K562 (cell line): ENCODE results near the gene BZW1. TPM values are rescaled to one million over a fixed set of nuclear protein-coding genes. Genes with fewer than 3 reads are reported as not detected.

Experiments used
- ATAC-seq: fragments of 200-7000 bp; cut with Tn5 transposase; 3 replicates; pipeline ENCODE4 v1.9.1; 2020; ENCODE audit warnings: moderate library complexity
- BruUV-seq: library from RNA; stranded (reverse); fragments of 400-500 nt; replicated peaks from 2 replicates; lab custom pipeline; 2021; lab: Mats Ljungman, UMichigan
- CTCF ChIA-PET: fragments of 300-600 bp; formaldehyde crosslinking; extraction: SDS; loops from one replicate; lab custom pipeline; 2021; ENCODE audit warnings: low intra/inter-chr PET ratio; lab: Yijun Ruan, JAX
- POLR2A ChIA-PET: fragments of 300-600, 350-650 bp; sonication (Branson Sonifier 250); formaldehyde crosslinking; extraction: SDS; loops from one replicate; lab custom pipeline; 2021; ENCODE audit warnings: antibody characterized with exemption, inconsistent platforms; lab: Yijun Ruan, JAX
- DNase-seq, 4 experiments: peaks; one replicate each; pipeline versions ENCODE4 v3.0.0 to v3.0.0-alpha.2; 2011 to 2018; ENCODE audit warnings: low spot score in 3 of 4, mixed read lengths in 3 of 4; ENCODE audit errors: extremely low read depth in 1 of 4
- FAIRE-seq: peaks from 2 replicates; lab custom pipeline; 2011; peaks lifted over from hg19 to GRCh38; lab: Jason Lieb, UNC
- H2AFZ ChIP-seq: 2 replicates; pipeline ENCODE4 v1.6.0; 2011; ENCODE audit warnings: low read depth, low read length, control low read depth, inconsistent platforms
- H3K27ac ChIP-seq: fragments of 200-600 bp; 3 replicates; pipeline ENCODE4 v1.8.0; 2011; ENCODE audit warnings: low read depth, mild to moderate bottlenecking, control low read depth, inconsistent platforms, low read length, moderate library complexity, mixed read lengths; ENCODE audit errors: extremely low read depth
- H3K27me3 ChIP-seq, 2 experiments: fragments of 300-600 bp in 1 of 2; 2 replicates in 1 of 2; 3 replicates in 1 of 2; pipeline versions ENCODE4 v1.6.0 to v1.8.0; 2011; ENCODE audit warnings: inconsistent platforms in 2 of 2, low read length in 2 of 2, mild to moderate bottlenecking in 1 of 2, mixed read lengths in 1 of 2, moderate library complexity in 1 of 2; ENCODE audit not compliant: control insufficient read depth in 2 of 2, insufficient read depth in 2 of 2
- H3K36me3 ChIP-seq: fragments of 300-600 bp; 3 replicates; pipeline ENCODE4 v1.8.0; 2011; ENCODE audit warnings: mild to moderate bottlenecking, low read length, inconsistent platforms; ENCODE audit not compliant: control insufficient read depth, insufficient read depth
- H3K4me1 ChIP-seq, 2 experiments: fragments of 200-600 bp in 1 of 2; replicated peaks in 1 of 2; 2 replicates in 1 of 2; 3 replicates in 1 of 2; pipeline versions ENCODE4 v1.5.1 to v1.8.0; 2011; ENCODE audit warnings: inconsistent platforms in 2 of 2, low read length in 2 of 2, mild to moderate bottlenecking in 1 of 2, mixed read lengths in 1 of 2, moderate library complexity in 1 of 2; ENCODE audit not compliant: control insufficient read depth in 2 of 2, insufficient read depth in 2 of 2
- H3K4me2 ChIP-seq: 2 replicates; pipeline ENCODE4 v1.6.1; 2011; ENCODE audit warnings: low read length, control low read depth, inconsistent platforms, mixed read lengths; ENCODE audit not compliant: insufficient read depth
- H3K4me3 ChIP-seq: fragments of 200-600 bp; sonication (generic), shearing (Covaris generic); 2 replicates; pipeline ENCODE4 v1.5.1; 2016; ENCODE audit warnings: control low read depth, inconsistent platforms
- H3K79me2 ChIP-seq: fragments of 200-600 bp; 3 replicates; pipeline ENCODE4 v1.8.0; 2011; ENCODE audit warnings: low read length, inconsistent platforms; ENCODE audit not compliant: control insufficient read depth, insufficient read depth
- H3K9ac ChIP-seq, 2 experiments: 2 replicates each; pipeline versions ENCODE4 v1.6.0 to v1.6.1; 2011; ENCODE audit warnings: low read depth in 2 of 2, low read length in 2 of 2, control low read depth in 1 of 2, inconsistent platforms in 1 of 2, mild to moderate bottlenecking in 1 of 2, mixed read lengths in 1 of 2; ENCODE audit not compliant: insufficient read depth in 1 of 2
- H3K9me1 ChIP-seq: one replicate; pipeline ENCODE4 v1.6.0; 2011; ENCODE audit warnings: inconsistent platforms, mild to moderate bottlenecking, low read length, moderate library complexity; ENCODE audit not compliant: control insufficient read depth, insufficient read depth
- H3K9me3 ChIP-seq: replicated peaks from 2 replicates; pipeline ENCODE4 v1.5.1; 2011; ENCODE audit warnings: low read depth, low read length, inconsistent platforms; ENCODE audit not compliant: control insufficient read depth, insufficient read depth
- H4K20me1 ChIP-seq: replicated peaks from 2 replicates; pipeline ENCODE4 v1.6.1; 2011; ENCODE audit warnings: low read length, inconsistent platforms, mixed read lengths; ENCODE audit not compliant: control insufficient read depth, insufficient read depth
- CBX8 ChIP-seq: fragments of 200-600 bp; sonication (generic); IDR thresholded peaks from 2 replicates; pipeline ENCODE4 v1.6.1; 2012; ENCODE audit warnings: borderline replicate concordance, mixed run types, low read depth, mild to moderate bottlenecking, moderate library complexity, mixed read lengths, low read length, control low read depth, inconsistent platforms; ENCODE audit not compliant: poor library complexity, severe bottlenecking; ENCODE audit errors: extremely low read depth
- CREM ChIP-seq: IDR thresholded peaks from 2 replicates; pipeline ENCODE4 v1.6.1; 2014; ENCODE audit warnings: antibody characterized with exemption, low read depth
- CUX1 ChIP-seq: fragments of 200-800 bp; sonication (Bioruptor generic); IDR thresholded peaks from 2 replicates; pipeline ENCODE4 v1.6.1; 2016; ENCODE audit warnings: missing genetic modification characterization, missing compliant biosample characterization
- EP300 ChIP-seq: IDR thresholded peaks from 2 replicates; pipeline ENCODE4 v1.6.1; 2012; ENCODE audit warnings: low read length, improper control_type of control experiment
- MTA3 ChIP-seq: fragments of 450-650 bp; formaldehyde crosslinking; IDR thresholded peaks from 2 replicates; pipeline ENCODE4 v1.6.1; 2017; ENCODE audit warnings: mild to moderate bottlenecking, borderline replicate concordance
- PHB2 ChIP-seq: fragments of 450-650 bp; IDR thresholded peaks from 2 replicates; pipeline ENCODE4 v1.6.1; 2017; ENCODE audit warnings: low read depth
- SMARCB1 ChIP-seq: IDR thresholded peaks from 2 replicates; pipeline ENCODE4 v1.6.1; 2011; ENCODE audit warnings: improper control_type of control experiment, low read depth; ENCODE audit not compliant: insufficient read length
- TAL1 ChIP-seq: fragments of 450-650 bp; IDR thresholded peaks from 2 replicates; pipeline ENCODE4 v1.6.1; 2016; ENCODE audit warnings: mild to moderate bottlenecking
- ZNF24 ChIP-seq: fragments of 450-650 bp; IDR thresholded peaks from 2 replicates; pipeline ENCODE4 v1.6.1; 2016
- ZNF668 ChIP-seq: fragments of 250-450 bp; sonication (Bioruptor Pico); IDR thresholded peaks from 2 replicates; pipeline ENCODE4 v1.8.0; 2022; ENCODE audit warnings: mild to moderate bottlenecking, inconsistent platforms
- WGBS: fragments of 100-300 bp; shearing (Covaris generic); methylation state at CpG from one replicate; pipeline ENCODE4 v1.1.6; 2016; ENCODE audit warnings: low coverage, mixed read lengths; ENCODE audit not compliant: insufficient coverage; ENCODE audit errors: missing lambda C conversion rate; 5-methylcytosine and 5-hydroxymethylcytosine counted together
- in situ Hi-C: fragments of 300-500 bp; cut with MboI; formaldehyde crosslinking; loops from 4 replicates; pipeline ENCODE4 v1.15.0; 2018; ENCODE audit warnings: inconsistent platforms, mixed read lengths
- intact Hi-C: fragments of 100-400 bp; cut with micrococcal nuclease; formaldehyde crosslinking; loops from 2 replicates; pipeline ENCODE4 v1.14.2; 2022
- polyA plus RNA-seq, 8 experiments: library from polyadenylated mRNA; depleted of rRNA in 4 of 8; stranded (reverse) in 5 of 8; unstranded in 3 of 8; fragments of >200 nt; fragmentation: Nextera tagmentation in 2 of 8; fragmentation: Illumina TruSeq in 1 of 8; extraction: Ambion mirVana in 2 of 8; extraction: Trizol in 1 of 8; gene quantifications; 2 replicates each; pipeline versions ENCODE4 v1.2.1 to v1.2.3, GENCODE V29; 2011 to 2014; ENCODE audit warnings: inconsistent platforms in 1 of 8, missing spikeins in 1 of 8
- total RNA-seq, 7 experiments: library from RNA; depleted of rRNA in 6 of 7; stranded (reverse); fragments of >200 nt in 6 of 7; fragmentation: Illumina TruSeq in 2 of 7; extraction: Trizol in 2 of 7; gene quantifications; 2 replicates each; pipeline versions ENCODE4 v1.2.1 to v1.2.3, GENCODE V29; 2011 to 2021; ENCODE audit warnings: low replicate concordance in 1 of 7

Gene BZW1
- total and polyA plus RNA-seq, 9 of the 15 experiments (the other 6 are each of a cell fraction or from before 2014, with no cell fraction given): 110 to 244 (median 198) TPM

DNA sequence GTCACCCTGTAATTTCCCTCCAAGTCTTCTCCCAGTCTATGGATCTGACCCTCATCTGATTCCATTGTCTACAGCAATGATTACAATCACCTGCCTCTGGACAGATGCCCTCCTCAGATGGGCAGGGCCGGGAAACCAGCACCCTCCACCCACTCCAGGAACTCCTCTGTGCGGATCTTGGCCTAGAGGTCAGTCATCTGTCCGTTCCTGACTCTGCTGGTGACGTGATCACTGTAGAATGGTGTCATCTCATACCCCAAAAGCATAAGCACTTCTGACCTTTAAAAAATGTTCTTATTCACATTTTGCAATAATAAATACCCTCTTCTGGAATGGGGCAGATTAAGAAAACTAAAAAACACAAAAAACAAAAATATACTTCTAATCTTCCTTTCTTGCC lies 29.5 kb upstream of the BZW1 start:
- POLR2A ChIA-PET: no interaction called here
- Histone ChIP-seq H2AFZ (no peak overlapping the region), H3K9me3 (no peaks in the 10 kb centered on the region), H3K4me1 (peaks cover 0 to 2% of the 10 kb centered on the region in 2 experiments; a peak in 3 of 5 replicates), H4K20me1 (no peaks in the 10 kb centered on the region), H3K4me3 (no peak overlapping the region), H3K36me3 (no peaks in the 10 kb centered on the region), H3K27me3 (no peaks in the 10 kb centered on the region), H3K79me2 (no peaks in the 10 kb centered on the region), H3K4me2 (no peak overlapping the region), H3K9ac (no peak overlapping the region), H3K27ac (no peak overlapping the region), H3K9me1 (no peaks in the 10 kb centered on the region)
- CTCF ChIA-PET: no interaction called here
- no peak for TF ChIP-seq ZNF668 (CRISPR knock-in tag)
- TF ChIP-seq CBX8: no peak
- TF ChIP-seq CREM: 0 out of 2 replicates have a peak, but pooled peaks have one; percentile 10
- BruUV-seq: no TSS peak
- WGBS: 8% methylated on average over 4 of the region's 4 CpGs
- ATAC-seq (no peak), DNase-seq (no peak), FAIRE-seq (no peak)
- in situ Hi-C loops (no loop called here), intact Hi-C loops (no loop called here)

- Histone ChIP-seq H3K9ac (no peak overlapping the region), H3K79me2 (no peaks in the 10 kb centered on the region), H3K9me1 (no peaks in the 10 kb centered on the region), H3K4me2 (no peak overlapping the region), H3K27ac (no peak overlapping the region), H3K4me3 (no peak overlapping the region), H4K20me1 (no peaks in the 10 kb centered on the region), H3K4me1 (peaks cover 0 to 6% of the 10 kb centered on the region in 2 experiments; a peak in 3 of 5 replicates), H3K27me3 (no peaks in the 10 kb centered on the region), H3K36me3 (no peaks in the 10 kb centered on the region), H3K9me3 (no peaks in the 10 kb centered on the region), H2AFZ (no peak overlapping the region)
- in situ Hi-C loops: no loop called here
- intact Hi-C loops: no loop called here
- no peak for FAIRE-seq
- BruUV-seq: no TSS peak
- no peak for DNase-seq
- ChIA-PET CTCF (no interaction called here), POLR2A (no interaction called here)
- ATAC-seq: no peak
- TF ChIP-seq TAL1 (no peak), CUX1 (CRISPR knock-in tag) (no peak), ZNF24 (no peak), SMARCB1 (no peak), EP300 (no peak), MTA3 (no peak), PHB2 (no peak)
These were observed 27.5 kb upstream of the BZW1 start for GRCh38 chr2:200784215-200784614.
